Activated CD4-positive, CD25-positive, alpha-beta regulatory T cell (primary cell): ENCODE measurements around the gene KRT6C.
"Not testable (repeated sequence)": the region's sequence is repeated elsewhere in the genome, so short reads cannot be mapped to it uniquely, and the experiment has no call there.

Experiments
- DNase-seq, 4 experiments: peaks; one replicate each; lab custom pipeline; 2025; lab: John Stamatoyannopoulos, UW

KRT6C gene

DNA sequence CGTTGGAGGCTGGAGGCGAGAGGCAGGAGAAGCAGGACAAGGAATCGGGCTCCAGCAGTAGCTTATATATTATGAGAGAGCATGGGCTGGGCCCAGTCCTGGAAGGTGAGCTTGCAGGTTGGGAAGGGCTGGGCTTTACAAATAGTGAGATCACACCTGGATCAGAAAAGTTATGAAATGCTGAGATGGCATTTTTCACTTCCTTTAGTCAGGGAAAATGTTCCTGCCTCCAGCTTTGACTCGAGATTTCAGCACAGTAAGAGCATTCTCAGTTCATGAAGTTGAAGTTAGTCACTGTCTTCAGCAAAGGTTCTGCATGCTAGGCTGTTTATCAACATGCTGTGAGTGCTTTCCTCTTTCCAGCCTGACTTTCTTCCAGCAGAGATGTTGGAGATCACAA is at the start of gene KRT6C:
KRT6C (minus strand) TSS at position 38 of the 400 bp plus-strand sequence. CDS start 68 bp downstream, outside the sequence.
- DNase-seq = no peak

DNA sequence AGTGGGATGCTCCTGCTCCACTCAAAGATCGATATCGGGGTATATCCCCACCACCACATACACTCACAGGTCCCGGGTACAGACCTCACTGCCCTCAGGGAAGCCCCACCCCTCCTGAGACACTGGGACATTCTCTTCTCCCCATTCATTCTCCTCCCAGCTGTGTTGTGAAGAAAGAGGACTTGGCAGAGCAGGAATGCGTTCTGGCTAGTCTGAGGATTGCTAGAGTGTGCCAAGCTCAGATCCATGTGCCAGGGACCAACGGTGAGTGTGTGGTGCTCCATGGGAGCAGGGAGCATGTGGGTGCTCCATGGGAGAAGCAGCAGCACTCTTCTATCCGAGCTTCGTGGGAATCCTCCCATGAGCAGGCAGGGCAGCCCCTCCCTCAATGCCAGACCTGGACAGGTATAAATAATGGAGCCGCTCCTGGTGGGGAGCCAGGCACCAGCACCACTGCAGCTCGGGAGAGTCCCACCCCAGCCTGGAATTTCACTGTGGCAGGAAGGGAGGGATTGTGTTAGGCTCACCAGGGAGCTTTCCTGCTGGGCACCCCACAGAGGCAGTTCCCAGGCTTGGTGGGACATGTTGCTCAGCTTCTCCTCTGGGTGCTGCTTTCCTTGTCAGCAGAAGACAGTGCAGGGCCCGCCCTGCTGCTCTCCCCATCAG is 48.9 kb upstream of the KRT6C start:
- no peak for DNase-seq

- DNase-seq = no peak
These were observed 48.1 kb upstream of the KRT6C start for GRCh38 chr12:52521568-52522266.

DNA sequence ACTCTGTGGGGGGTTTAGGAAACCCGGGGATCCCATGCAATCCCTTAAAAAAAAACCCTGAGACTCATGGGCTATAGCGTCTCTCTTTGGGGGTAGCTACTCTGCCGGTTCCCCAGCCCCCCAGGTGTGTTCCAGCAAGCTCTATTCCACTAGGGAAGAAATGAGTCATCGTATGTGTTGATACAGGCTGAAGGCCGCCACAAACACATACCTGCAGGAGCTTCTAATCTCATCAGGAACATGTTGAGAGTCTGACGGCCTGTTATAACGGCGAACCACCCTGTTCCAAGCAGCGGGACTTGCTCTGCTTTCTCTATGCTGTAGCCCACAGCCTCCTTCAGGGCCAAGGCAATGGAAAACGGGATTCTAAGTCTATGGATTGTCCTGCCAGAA is 47.6 kb upstream of the KRT6C start:
- no peak for DNase-seq

DNA sequence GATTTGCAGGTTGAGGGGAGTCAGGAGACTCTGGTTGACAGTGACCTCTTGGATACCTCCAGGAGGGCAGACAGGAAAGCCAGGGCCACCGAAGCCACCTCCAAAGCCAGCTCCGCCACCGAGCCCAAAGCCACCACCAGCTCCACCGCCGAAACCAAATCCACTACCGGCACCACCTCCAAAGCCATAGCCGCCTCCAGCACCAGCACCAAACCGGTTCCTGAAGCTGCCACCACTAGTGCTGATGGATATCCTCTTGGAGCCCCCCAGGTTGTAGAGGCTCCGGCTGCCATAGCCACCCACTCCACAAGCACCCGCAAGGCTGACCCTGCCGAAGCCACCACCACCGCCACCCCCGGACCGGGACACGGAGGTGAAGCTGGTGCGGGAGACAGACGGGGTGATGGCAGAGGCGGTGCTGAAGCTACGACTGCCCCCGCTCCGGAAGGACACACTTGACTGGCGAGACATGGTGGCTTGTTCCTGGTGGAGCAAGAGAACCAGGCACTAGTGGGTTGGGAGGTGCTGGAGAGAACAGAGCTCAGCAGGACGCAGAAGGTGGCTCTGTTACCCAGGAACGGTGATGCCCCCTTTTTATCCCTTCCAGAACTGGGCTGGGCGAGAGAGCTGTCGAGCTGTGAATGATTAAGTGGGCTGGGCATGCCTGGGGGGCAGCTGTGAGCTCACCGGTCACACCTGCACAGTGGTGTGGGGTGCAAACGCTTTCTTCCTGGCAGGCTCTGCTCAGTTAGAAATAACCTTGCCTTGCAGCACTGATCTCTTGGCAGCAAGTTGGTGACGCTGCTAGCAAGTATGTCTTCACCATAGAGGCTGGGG is 46.4 kb upstream of the KRT6C start, which contains the start of gene KRT5:
KRT5 (minus strand) TSS at position 569 of the 837 bp plus-strand sequence; CDS start at position 471, 98 bp downstream.
- DNase-seq = no peak

GRCh38 chr12:52519387-52519703 is 45.7 kb upstream of the KRT6C start:
- DNase-seq = no peak

- no peak for DNase-seq
These were observed 45.2 kb upstream of the KRT6C start for GRCh38 chr12:52518574-52519386.

GRCh38 chr12:52517888-52518287 is 44.3 kb upstream of the KRT6C start:
- no peak for DNase-seq

- DNase-seq = no peak
These were observed 43.6 kb upstream of the KRT6C start for GRCh38 chr12:52517005-52517835.

DNA sequence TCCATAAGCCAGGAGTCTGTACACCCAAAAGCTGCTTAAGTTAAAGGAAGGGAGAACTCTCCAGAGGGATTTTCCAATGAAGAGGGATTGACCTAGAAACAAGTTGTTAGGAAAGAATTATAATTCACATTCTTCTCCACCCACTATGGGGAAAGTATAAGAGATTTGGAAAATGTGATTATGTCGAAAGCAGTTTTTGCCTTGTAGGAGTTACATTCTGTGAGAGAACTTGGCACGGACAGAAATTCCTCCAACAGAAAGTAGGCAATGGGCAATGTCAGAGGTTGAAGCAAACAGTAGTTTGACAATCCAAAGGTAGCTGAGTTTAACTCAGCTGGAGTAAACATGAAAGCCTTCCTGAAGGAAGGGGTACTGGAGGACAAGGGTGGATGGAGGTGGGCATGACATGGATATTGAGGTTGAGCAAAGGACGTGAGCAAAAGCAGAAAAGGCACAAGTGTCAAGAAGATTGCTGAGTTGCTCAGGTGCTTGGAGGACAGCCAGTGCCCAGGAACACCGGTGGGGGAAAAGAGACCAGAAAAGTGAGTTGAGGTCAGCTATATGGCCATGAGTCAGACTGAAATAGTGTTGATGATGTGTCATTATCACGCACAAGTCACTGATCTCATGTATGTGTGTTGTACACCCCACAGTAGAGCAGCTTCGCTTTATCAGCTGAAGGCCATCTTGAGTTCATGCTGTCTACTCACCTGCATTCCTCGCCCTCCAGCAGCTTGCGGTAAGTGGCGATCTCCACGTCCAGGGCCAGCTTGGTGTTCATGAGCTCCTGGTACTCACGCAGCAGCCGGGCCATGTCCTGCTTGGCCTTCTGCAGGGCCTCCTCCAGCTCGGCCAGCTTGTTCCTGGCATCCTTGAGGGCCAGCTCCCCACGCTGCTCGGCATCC is 42.6 kb upstream of the KRT6C start:
- no peak for DNase-seq

DNA sequence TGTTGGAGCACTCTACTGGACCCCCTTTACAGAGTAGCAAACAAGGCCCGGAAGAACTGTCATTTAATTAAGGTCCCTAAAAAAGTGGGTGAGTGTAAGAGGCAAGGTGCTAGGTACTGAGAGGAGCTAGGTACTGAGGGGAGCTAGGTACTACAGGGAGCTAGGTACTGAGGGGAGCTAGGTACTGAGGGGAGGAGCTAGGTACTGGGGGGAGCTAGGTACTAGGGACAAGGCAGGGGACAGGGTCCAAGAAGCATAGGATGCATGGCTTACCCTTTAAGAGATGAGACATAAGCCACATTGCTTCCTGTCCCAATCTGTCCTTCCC is 41.7 kb upstream of the KRT6C start:
- DNase-seq = no peak

DNA sequence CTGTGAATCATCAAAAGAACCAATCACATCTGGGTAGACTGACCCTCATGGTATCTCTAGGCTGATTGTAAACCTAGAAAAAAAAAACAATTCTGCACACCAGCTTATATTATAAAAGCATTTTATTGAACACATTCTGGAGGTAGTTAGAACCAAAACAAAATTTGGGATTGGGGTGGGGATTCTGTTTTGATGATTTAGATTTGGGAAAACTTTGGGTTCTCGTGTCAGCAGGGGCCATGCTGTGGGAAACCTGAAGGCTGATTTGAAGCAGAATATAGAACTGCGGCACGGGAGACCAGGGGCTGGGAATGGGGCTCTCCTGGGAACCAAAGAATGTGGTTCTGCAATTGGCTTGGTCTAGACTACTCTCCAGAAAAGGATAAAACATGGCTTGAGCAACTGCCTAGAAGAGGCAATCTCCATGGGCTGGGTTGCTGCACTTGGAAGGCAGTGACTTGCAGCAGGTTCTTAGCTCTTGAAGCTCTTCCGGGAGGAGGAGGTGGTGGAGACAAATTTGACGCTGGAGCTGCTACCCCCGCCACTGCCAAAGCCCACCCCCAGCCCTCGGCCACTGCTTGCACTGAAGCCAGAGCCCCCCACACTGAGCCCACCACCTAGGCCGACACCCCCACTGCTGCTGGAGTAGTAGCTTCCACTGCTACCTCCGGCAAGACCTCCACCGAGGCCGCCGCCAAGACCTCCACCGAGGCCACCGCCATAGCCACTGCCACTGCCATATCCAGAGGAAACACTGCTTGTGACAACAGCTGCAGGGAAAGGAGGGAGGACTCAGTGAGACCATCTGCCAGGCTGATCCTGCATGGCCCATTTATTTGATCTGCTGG is 41.1 kb upstream of the KRT6C start:
- no peak for DNase-seq

DNA sequence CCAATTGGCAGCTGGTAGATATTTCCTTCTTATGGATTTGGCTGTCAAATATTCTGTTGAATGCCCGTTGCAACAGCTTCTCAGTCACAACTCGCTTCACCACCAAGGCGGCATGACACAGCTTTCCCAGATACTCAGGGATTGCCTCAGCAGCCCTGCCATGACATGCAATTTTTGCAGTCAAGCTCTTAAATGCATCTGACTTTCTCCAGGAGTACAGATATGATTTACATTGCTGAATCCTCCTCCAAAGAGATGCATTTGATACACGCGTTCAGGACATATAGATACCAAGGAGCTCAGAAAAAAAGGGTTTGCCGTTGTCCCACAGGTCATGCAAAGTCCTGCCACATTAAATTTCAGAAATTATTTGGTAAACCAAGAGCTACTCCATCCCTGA is 40.1 kb upstream of the KRT6C start:
- DNase-seq = no peak

DNA sequence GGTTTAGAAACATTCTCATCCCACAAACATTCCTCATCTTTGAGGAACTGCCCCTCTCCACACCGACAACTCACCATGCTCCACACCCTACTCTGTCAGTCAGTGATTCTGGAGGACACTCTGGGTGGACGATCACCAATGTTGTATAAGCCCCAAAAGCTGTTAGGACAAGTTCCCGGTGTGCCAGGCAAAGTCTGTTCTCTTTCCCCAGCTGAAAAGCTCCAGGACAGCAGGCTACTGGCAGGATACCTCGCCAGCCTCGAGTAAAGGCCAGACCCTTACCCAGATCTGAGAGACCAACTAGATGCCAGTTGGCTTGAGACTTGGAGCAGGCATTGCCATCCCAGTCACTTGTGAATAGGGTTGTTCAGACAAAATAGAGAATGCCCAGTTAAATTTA is 34.6 kb upstream of the KRT6C start:
- DNase-seq = no peak

DNA sequence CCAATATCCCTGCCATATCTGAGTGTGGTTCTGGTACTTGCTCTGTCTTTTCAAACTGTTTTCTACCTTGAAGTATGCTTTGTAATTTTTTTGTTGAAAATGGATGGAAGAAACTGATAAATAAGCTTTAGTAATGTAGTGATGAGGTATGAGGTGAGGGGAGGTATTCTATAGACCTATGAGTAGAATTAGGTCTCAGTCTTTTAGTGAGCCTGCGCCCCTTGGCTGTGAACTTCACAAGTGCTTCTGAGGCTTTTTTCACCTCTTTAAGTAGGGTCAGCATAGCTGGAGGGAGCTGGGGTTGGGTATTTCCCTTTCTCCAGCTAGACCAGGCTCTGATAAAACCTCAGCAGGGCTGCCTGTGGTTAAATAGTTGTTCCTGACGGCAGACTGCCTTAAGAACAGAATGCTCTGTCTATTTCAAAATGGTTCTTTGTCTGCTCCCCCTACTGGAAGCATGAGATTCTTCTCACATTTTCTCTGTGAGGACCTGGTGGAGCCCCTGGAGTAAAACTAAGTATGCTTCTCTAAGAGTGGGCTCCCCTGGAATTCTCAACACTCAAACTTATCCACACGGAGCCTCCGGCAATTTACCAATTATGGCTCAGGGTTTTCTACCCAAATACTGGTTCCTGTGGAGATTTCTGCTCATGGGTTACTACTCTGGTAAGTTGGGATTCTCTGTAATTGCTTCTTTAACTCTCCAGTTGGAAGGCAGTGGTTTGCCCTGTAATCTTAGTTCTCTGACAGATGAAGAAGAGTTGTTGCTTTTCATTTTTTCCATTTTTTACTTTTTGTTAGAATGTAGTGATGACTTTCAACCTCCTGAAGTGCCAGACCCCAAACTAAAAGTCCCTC is 33.5 kb upstream of the KRT6C start:
- DNase-seq = no peak

DNA sequence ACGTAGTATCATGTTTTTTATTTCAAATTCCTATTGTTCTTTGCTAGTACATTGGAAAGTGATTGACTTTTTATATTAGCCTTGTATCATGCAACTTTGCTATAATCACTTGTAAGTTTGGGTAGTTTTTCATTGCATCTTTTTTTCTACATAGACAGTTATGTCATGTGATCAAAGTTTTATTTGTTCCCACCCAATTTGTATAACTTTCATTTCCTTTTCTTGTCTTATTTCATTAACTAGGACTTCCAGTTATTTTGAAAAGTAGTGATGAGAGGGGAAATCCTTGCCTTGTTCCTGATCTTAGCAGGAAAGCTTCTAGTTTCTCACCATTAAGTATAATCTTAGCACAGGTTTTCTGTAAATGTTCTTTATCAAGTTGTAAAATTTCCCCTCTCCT is 29.3 kb upstream of the KRT6C start:
- DNase-seq = no peak

DNA sequence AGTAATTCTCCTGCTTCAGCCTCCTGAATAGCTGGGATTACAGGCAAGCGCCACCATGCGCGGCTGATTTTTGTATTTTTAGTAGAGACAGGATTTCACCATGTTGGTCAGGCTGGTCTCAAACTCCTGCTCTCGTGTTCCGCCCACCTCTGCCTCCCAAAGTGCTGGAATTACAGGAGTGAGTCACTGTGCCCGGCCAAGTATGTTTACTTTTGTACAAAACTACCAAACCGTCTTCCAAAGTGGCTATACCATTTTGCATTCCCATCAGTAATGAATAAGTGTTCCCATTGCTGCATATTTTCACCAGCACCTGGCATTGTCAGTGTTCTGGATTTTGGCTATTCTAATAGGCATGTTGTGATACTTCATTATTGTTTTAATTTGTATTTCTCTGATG is 27.9 kb upstream of the KRT6C start:
- DNase-seq = no peak

GRCh38 chr12:52500574-52500973 is 27.0 kb upstream of the KRT6C start:
- DNase-seq = not testable (repeated sequence)
